GF-D8 (cell line): ENCODE data around the gene HK1.
A peak's percentile ranks its signal among the peaks of the same experiment; 100 is the strongest.
"Not testable (repeated sequence)": the region's sequence is repeated elsewhere in the genome, so short reads cannot be mapped to it uniquely, and the experiment has no call there.

Experiments used
- DNase-seq: peaks from one replicate; lab custom pipeline; 2025; lab: John Stamatoyannopoulos, UW

Gene HK1

GRCh38 chr10:69278446-69278963, at the start of gene HK1:
Gene HK1 (plus strand): TSS chr10:69278496.
- DNase-seq = no peak

GRCh38 chr10:69229616-69229916, 48.7 kb upstream of the HK1 start:
- no peak for DNase-seq

- no peak for DNase-seq
These were observed 48.2 kb upstream of the HK1 start for GRCh38 chr10:69230128-69230527.

- DNase-seq = no peak
These were observed 46.0 kb upstream of the HK1 start for GRCh38 chr10:69232252-69232651.

- no peak for DNase-seq
These were observed 45.4 kb upstream of the HK1 start for GRCh38 chr10:69232736-69233480.

GRCh38 chr10:69234447-69234846, 43.8 kb upstream of the HK1 start:
- no peak for DNase-seq

- DNase-seq = peak; percentile 48
These were observed 40.7 kb upstream of the HK1 start for GRCh38 chr10:69237528-69238159.

GRCh38 chr10:69239136-69239535, 39.2 kb upstream of the HK1 start:
- DNase-seq = no peak

- peak; percentile 14 for DNase-seq
These were observed 38.4 kb upstream of the HK1 start for GRCh38 chr10:69239816-69240434.

- no peak for DNase-seq
These were observed 37.8 kb upstream of the HK1 start for GRCh38 chr10:69240455-69240854.

- DNase-seq = no peak
These were observed 36.7 kb upstream of the HK1 start for GRCh38 chr10:69241575-69241974.

GRCh38 chr10:69242040-69242851, 36.0 kb upstream of the HK1 start:
- DNase-seq = no peak

- no peak for DNase-seq
These were observed 35.5 kb upstream of the HK1 start for GRCh38 chr10:69242852-69243212.

GRCh38 chr10:69243817-69244216, 34.5 kb upstream of the HK1 start:
- no peak for DNase-seq

- DNase-seq = no peak
These were observed 32.3 kb upstream of the HK1 start for GRCh38 chr10:69246036-69246435.

- DNase-seq = no peak
These were observed 31.5 kb upstream of the HK1 start for GRCh38 chr10:69246581-69247312.

- DNase-seq = no peak
These were observed 31.0 kb upstream of the HK1 start for GRCh38 chr10:69247313-69247710.

- DNase-seq = no peak
These were observed 30.1 kb upstream of the HK1 start for GRCh38 chr10:69248117-69248730.

GRCh38 chr10:69250041-69250440, 28.3 kb upstream of the HK1 start:
- no peak for DNase-seq

- DNase-seq = not testable (repeated sequence)
These were observed 26.9 kb upstream of the HK1 start for GRCh38 chr10:69251417-69251816.

- no peak for DNase-seq
These were observed 25.1 kb upstream of the HK1 start for GRCh38 chr10:69253171-69253570.
